GM12878 (cell line): ENCODE data around the gene SEMA3C. TPM values are rescaled to one million over a fixed set of nuclear protein-coding genes. Genes with fewer than 3 reads are reported as not detected.

Experiments
- ATAC-seq: fragments of 200-7000 bp; cut with Tn5 transposase; 3 replicates; pipeline ENCODE4 v1.9.1; 2020; ENCODE audit warnings: mild to moderate bottlenecking, moderate library complexity
- BruUV-seq: library from RNA; stranded (reverse); fragments of 400-500 nt; replicated peaks from 2 replicates; lab custom pipeline; 2021; lab: Mats Ljungman, UMichigan
- CTCF ChIA-PET: fragments of 300-600 bp; sonication (Branson Sonifier 250); formaldehyde crosslinking; extraction: SDS; loops from one replicate; lab custom pipeline; 2021; ENCODE audit warnings: inconsistent platforms; lab: Yijun Ruan, JAX
- POLR2A ChIA-PET: fragments of 350-600 bp; formaldehyde crosslinking; extraction: SDS; loops from one replicate; lab custom pipeline; 2021; ENCODE audit warnings: inconsistent platforms; lab: Charles Lee
- RAD21 ChIA-PET: fragments of 300-600 bp; sonication (Branson Sonifier 250); formaldehyde crosslinking; loops from one replicate; lab custom pipeline; 2023; ENCODE audit warnings: antibody characterized with exemption; ENCODE audit not compliant: unreplicated experiment; lab: Charles Lee
- SMC1A ChIA-PET: fragments of 300-600 bp; sonication (Branson Sonifier 250); formaldehyde crosslinking; loops from one replicate; lab custom pipeline; 2023; ENCODE audit not compliant: unreplicated experiment, uncharacterized antibody; lab: Charles Lee
- DNase-seq: peaks from one replicate; pipeline ENCODE4 v3.0.0-alpha.2; 2011; ENCODE audit warnings: low read depth, low spot score
- FAIRE-seq: peaks from 3 replicates; lab custom pipeline; 2011; peaks lifted over from hg19 to GRCh38; lab: Jason Lieb, UNC
- H2AFZ ChIP-seq: 2 replicates; pipeline ENCODE4 v1.6.0; 2011; ENCODE audit warnings: low read depth, low read length, control low read depth; ENCODE audit not compliant: control insufficient read depth
- H3K27ac ChIP-seq: 2 replicates; pipeline ENCODE4 v1.5.1; 2011; ENCODE audit warnings: control low read depth; ENCODE audit not compliant: control insufficient read depth, insufficient read depth
- H3K27me3 ChIP-seq, 2 experiments: replicated peaks in 1 of 2; 2 replicates each; pipeline versions ENCODE4 v1.6.0 to v1.6.1; 2011; ENCODE audit warnings: low read length in 1 of 2; ENCODE audit not compliant: control insufficient read depth in 2 of 2, insufficient read depth in 2 of 2
- H3K36me3 ChIP-seq, 2 experiments: 2 replicates each; pipeline ENCODE4 v1.5.1; 2011; ENCODE audit warnings: low read length in 1 of 2; ENCODE audit not compliant: control insufficient read depth in 2 of 2, insufficient read depth in 2 of 2
- H3K4me1 ChIP-seq: 2 replicates; pipeline ENCODE4 v1.6.1; 2011; ENCODE audit warnings: mild to moderate bottlenecking, low read length, moderate library complexity, mixed read lengths; ENCODE audit not compliant: control insufficient read depth, insufficient read depth
- H3K4me2 ChIP-seq: 2 replicates; pipeline ENCODE4 v1.6.0; 2011; ENCODE audit warnings: control low read depth; ENCODE audit not compliant: control insufficient read depth, insufficient read depth
- H3K4me3 ChIP-seq: fragments of 200-600 bp; sonication (generic); 2 replicates; pipeline ENCODE4 v1.5.1; 2016
- H3K79me2 ChIP-seq: 2 replicates; pipeline ENCODE4 v1.6.0; 2011; ENCODE audit warnings: low read length; ENCODE audit not compliant: control insufficient read depth, insufficient read depth
- H3K9ac ChIP-seq: 2 replicates; pipeline ENCODE4 v1.8.0; 2011; ENCODE audit warnings: low read length, control low read depth, mixed read lengths; ENCODE audit not compliant: control insufficient read depth, insufficient read depth
- H3K9me3 ChIP-seq: replicated peaks from 3 replicates; pipeline ENCODE4 v1.5.1; 2011; ENCODE audit warnings: mild to moderate bottlenecking, low read length; ENCODE audit not compliant: control insufficient read depth, insufficient read depth
- H4K20me1 ChIP-seq: 2 replicates; pipeline ENCODE4 v1.6.0; 2011; ENCODE audit not compliant: control insufficient read depth, insufficient read depth
- ATF7 ChIP-seq: fragments of 450-650 bp; IDR thresholded peaks from 2 replicates; pipeline ENCODE4 v1.6.1; 2016; ENCODE audit warnings: low read depth, mild to moderate bottlenecking
- FOS ChIP-seq: IDR thresholded peaks from 3 replicates; pipeline ENCODE4 v1.6.1; 2011; ENCODE audit warnings: borderline replicate concordance; ENCODE audit not compliant: insufficient read length; ENCODE audit errors: extremely low read depth
- IKZF1 ChIP-seq: fragments of 450-650 bp; conservative IDR thresholded peaks from 2 replicates; pipeline ENCODE4 v1.6.1; 2017; ENCODE audit warnings: antibody characterized with exemption, mild to moderate bottlenecking
- MYC ChIP-seq: IDR thresholded peaks from 2 replicates; pipeline ENCODE4 v1.6.1; 2011; ENCODE audit warnings: mild to moderate bottlenecking, low read length, moderate library complexity, inconsistent platforms; ENCODE audit not compliant: insufficient read depth, insufficient replicate concordance, insufficient read length, severe bottlenecking
- SIX5 ChIP-seq: IDR thresholded peaks from 2 replicates; pipeline ENCODE4 v1.6.1; 2011; ENCODE audit warnings: mild to moderate bottlenecking, low read depth, low read length, moderate library complexity; ENCODE audit not compliant: severe bottlenecking
- SP1 ChIP-seq: IDR thresholded peaks from one replicate; pipeline ENCODE4 v1.6.1; 2011; ENCODE audit warnings: low read depth, low read length
- SREBF1 ChIP-seq: IDR thresholded peaks from 2 replicates; pipeline ENCODE4 v1.6.1; 2012; ENCODE audit warnings: mild to moderate bottlenecking, low read length
- YBX1 ChIP-seq: fragments of 450-650 bp; IDR thresholded peaks from 2 replicates; pipeline ENCODE4 v1.6.1; 2016; ENCODE audit warnings: antibody characterized with exemption
- ZZZ3 ChIP-seq: IDR thresholded peaks from 2 replicates; pipeline ENCODE4 v1.6.1; 2011; ENCODE audit warnings: low read depth; ENCODE audit not compliant: control insufficient read depth, insufficient read length
- WGBS: methylation state at CpG from one replicate; pipeline ENCODE4 v1.1.6; 2016; ENCODE audit warnings: low lambda C conversion rate; ENCODE audit not compliant: insufficient replicate concordance, insufficient coverage; ENCODE audit errors: missing lambda C conversion rate; 5-methylcytosine and 5-hydroxymethylcytosine counted together
- in situ Hi-C: fragments of 300-500 bp; cut with MboI; formaldehyde crosslinking; loops from 9 replicates; pipeline ENCODE4 v1.14.3; 2018; ENCODE audit warnings: mixed read lengths
- intact Hi-C: fragments of 100-400 bp; cut with micrococcal nuclease; formaldehyde crosslinking; loops from one replicate; pipeline ENCODE4 v1.14.2; 2022; ENCODE audit not compliant: unreplicated experiment
- polyA plus RNA-seq, 11 experiments: library from polyadenylated mRNA; depleted of rRNA in 4 of 11; unstranded in 6 of 11; stranded (reverse) in 5 of 11; fragments of >200 nt; fragmentation: Nextera tagmentation in 4 of 11; fragmentation: Illumina TruSeq in 1 of 11; extraction: Ambion mirVana in 4 of 11; extraction: Trizol in 1 of 11; gene quantifications; 1 replicate in 1 of 11; 2 replicates in 10 of 11; pipeline versions ENCODE4 v1.2.1 to v1.2.3, GENCODE V29; 2011 to 2016; ENCODE audit warnings: inconsistent platforms in 2 of 11, missing spikeins in 2 of 11, low read depth in 1 of 11
- total RNA-seq, 4 experiments: library from RNA; depleted of rRNA in 3 of 4; stranded (reverse); fragments of >200 nt in 3 of 4; fragmentation: Illumina TruSeq in 1 of 4; extraction: Trizol in 1 of 4; gene quantifications; 2 replicates each; pipeline versions ENCODE4 v1.2.1 to v1.2.3, GENCODE V29; 2013 to 2021

The SEMA3C gene
- total and polyA plus RNA-seq, 10 of the 15 experiments (the other 5 are each of a cell fraction or from before 2014, with no cell fraction given): 0.01 to 0.41 (median 0.11) TPM; not detected in 6

- no peaks in the 10 kb centered on the region for H3K36me3 ChIP-seq
- H4K20me1 ChIP-seq: no peaks in the 10 kb centered on the region
- no peak overlapping the region for H3K4me3 ChIP-seq
- no peaks in the 10 kb centered on the region for H3K79me2 ChIP-seq
- CTCF ChIA-PET: interaction anchor here (1.9 kb wide), 1 partner anchor 549 kb away, joined by 7 read pairs; no protein-coding TSS in a partner anchor
- ATAC-seq (no peak), FAIRE-seq (no peak), DNase-seq (no peak)
- RAD21 ChIA-PET: no interaction called here
- no peak overlapping the region for H3K4me2 ChIP-seq
- no peaks in the 10 kb centered on the region for H3K9me3 ChIP-seq
- intact Hi-C loops: no loop called here
- in situ Hi-C loops: no loop called here
- H3K9ac ChIP-seq: no peak overlapping the region
- no TSS peak for BruUV-seq
- POLR2A ChIA-PET: no interaction called here
- 10% methylated on average over 3 of the region's 3 CpGs for WGBS
- H2AFZ ChIP-seq: no peak overlapping the region
- SMC1A ChIA-PET: interaction anchor here (0.9 kb wide), 1 partner anchor 14 kb away, joined by 4 read pairs; no protein-coding TSS in a partner anchor
- peaks cover 0 to 6% of the 10 kb centered on the region in 2 experiments; a peak in 3 of 4 replicates for H3K27me3 ChIP-seq
- H3K27ac ChIP-seq: no peak overlapping the region
- no peak for TF ChIP-seq YBX1
- no peak for TF ChIP-seq FOS
- no peak for TF ChIP-seq SIX5
- no peak for TF ChIP-seq MYC
- TF ChIP-seq SP1: no peak
- no peak for TF ChIP-seq IKZF1
- no peak for TF ChIP-seq ZZZ3
- TF ChIP-seq ATF7: no peak
- TF ChIP-seq SREBF1: no peak
- TF ChIP-seq, all 136 proteins: peak for 0
- H3K4me1 ChIP-seq: no peaks in the 10 kb centered on the region
These were observed 2.3 kb upstream of the SEMA3C start for GRCh38 chr7:80921130-80921529.
